Measurements from ENCODE around the gene MRPL49.

The MRPL49 gene

GRCh38 chr11:65095427-65095826, 26.7 kb upstream of the MRPL49 start:
- H3K36me3 Mint-ChIP-seq, result no peaks in the 10 kb centered on the region
- no peaks in the 10 kb centered on the region for H3K9me3 Mint-ChIP-seq
- no peak for ATAC-seq
- no peaks in the 10 kb centered on the region for H3K27me3 Mint-ChIP-seq
- peak overlapping the region; percentile 89 for H3K4me3 Mint-ChIP-seq
- H3K27ac Mint-ChIP-seq, result peak overlapping the region; percentile 82
- H3K4me1 Mint-ChIP-seq, result peaks cover 17% of the 10 kb centered on the region

GRCh38 chr11:65095974-65096806, 25.9 kb upstream of the MRPL49 start, which contains the start of gene VPS51:
Gene VPS51 (plus strand): TSS chr11:65096214. CDS start chr11:65096251, 37 bp downstream.
- peak; percentile 98 for ATAC-seq
- H3K4me1 Mint-ChIP-seq, result peaks cover 17% of the 10 kb centered on the region
- H3K9me3 Mint-ChIP-seq, result no peaks in the 10 kb centered on the region
- H3K27ac Mint-ChIP-seq, result peak within 1 kb of the TSS; percentile 82
- no peaks in the 10 kb centered on the region for H3K27me3 Mint-ChIP-seq
- peaks cover 5% of the 10 kb centered on the region for H3K36me3 Mint-ChIP-seq
- H3K4me3 Mint-ChIP-seq, result peak within 1 kb of the TSS; percentile 89

- no peaks in the 10 kb centered on the region for H3K9me3 Mint-ChIP-seq
- peak overlapping the region; percentile 82 for H3K27ac Mint-ChIP-seq
- H3K27me3 Mint-ChIP-seq, result no peaks in the 10 kb centered on the region
- H3K4me3 Mint-ChIP-seq, result peak overlapping the region; percentile 89
- no peak for ATAC-seq
- peaks cover 5% of the 10 kb centered on the region for H3K36me3 Mint-ChIP-seq
- H3K4me1 Mint-ChIP-seq, result peaks cover 17% of the 10 kb centered on the region
These were observed 25.2 kb upstream of the MRPL49 start for GRCh38 chr11:65096926-65097325.

- Mint-ChIP-seq H3K9me3 (no peaks in the 10 kb centered on the region), H3K4me3 (no peak overlapping the region), H3K27me3 (no peaks in the 10 kb centered on the region), H3K27ac (no peak overlapping the region), H3K36me3 (peaks cover 5% of the 10 kb centered on the region), H3K4me1 (peaks cover 15% of the 10 kb centered on the region)
- ATAC-seq, result no peak
These were observed 21.3 kb upstream of the MRPL49 start for GRCh38 chr11:65100674-65101350.

- H3K27me3 Mint-ChIP-seq, result no peaks in the 10 kb centered on the region
- H3K9me3 Mint-ChIP-seq, result no peaks in the 10 kb centered on the region
- no peak overlapping the region for H3K4me3 Mint-ChIP-seq
- H3K27ac Mint-ChIP-seq, result no peak overlapping the region
- H3K4me1 Mint-ChIP-seq, result peaks cover 24% of the 10 kb centered on the region
- peaks cover 16% of the 10 kb centered on the region for H3K36me3 Mint-ChIP-seq
- no peak for ATAC-seq
These were observed 19.7 kb upstream of the MRPL49 start for GRCh38 chr11:65102142-65103095.

- H3K9me3 Mint-ChIP-seq, result no peaks in the 10 kb centered on the region
- H3K27ac Mint-ChIP-seq, result no peak overlapping the region
- no peak for ATAC-seq
- peaks cover 24% of the 10 kb centered on the region for H3K4me1 Mint-ChIP-seq
- no peak overlapping the region for H3K4me3 Mint-ChIP-seq
- peaks cover 16% of the 10 kb centered on the region for H3K36me3 Mint-ChIP-seq
- H3K27me3 Mint-ChIP-seq, result no peaks in the 10 kb centered on the region
These were observed 18.6 kb upstream of the MRPL49 start for GRCh38 chr11:65103476-65103875.

- ATAC-seq, result no peak
- no peaks in the 10 kb centered on the region for H3K9me3 Mint-ChIP-seq
- no peak overlapping the region for H3K27ac Mint-ChIP-seq
These were observed 17.5 kb upstream of the MRPL49 start for GRCh38 chr11:65104628-65105027.

GRCh38 chr11:65107078-65107477, 15.0 kb upstream of the MRPL49 start:
- Mint-ChIP-seq H3K4me1 (peaks cover 39% of the 10 kb centered on the region), H3K27me3 (no peaks in the 10 kb centered on the region), H3K27ac (no peak overlapping the region), H3K9me3 (no peaks in the 10 kb centered on the region), H3K36me3 (peaks cover 11% of the 10 kb centered on the region), H3K4me3 (no peak overlapping the region)
- ATAC-seq, result no peak

More at GRCh38 chr11:65104628-65105027, 17.5 kb upstream of the MRPL49 start:
- Mint-ChIP-seq H3K4me1 (peaks cover 17% of the 10 kb centered on the region), H3K27me3 (no peaks in the 10 kb centered on the region), H3K36me3 (peaks cover 16% of the 10 kb centered on the region), H3K4me3 (no peak overlapping the region)

- H3K9me3 Mint-ChIP-seq, result no peaks in the 10 kb centered on the region
- H3K4me1 Mint-ChIP-seq, result peaks cover 45% of the 10 kb centered on the region
- no peak overlapping the region for H3K4me3 Mint-ChIP-seq
- no peak overlapping the region for H3K27ac Mint-ChIP-seq
- peaks cover 11% of the 10 kb centered on the region for H3K36me3 Mint-ChIP-seq
- ATAC-seq, result no peak
- H3K27me3 Mint-ChIP-seq, result no peaks in the 10 kb centered on the region
These were observed 14.2 kb upstream of the MRPL49 start for GRCh38 chr11:65107751-65108468.

- Mint-ChIP-seq H3K27me3 (no peaks in the 10 kb centered on the region), H3K9me3 (no peaks in the 10 kb centered on the region), H3K4me1 (peaks cover 48% of the 10 kb centered on the region), H3K27ac (no peak overlapping the region), H3K36me3 (peaks cover 11% of the 10 kb centered on the region), H3K4me3 (no peak overlapping the region)
- no peak for ATAC-seq
These were observed 13.5 kb upstream of the MRPL49 start for GRCh38 chr11:65108469-65109123.

GRCh38 chr11:65109231-65110198, 12.6 kb upstream of the MRPL49 start:
- no peak for ATAC-seq
- no peaks in the 10 kb centered on the region for H3K9me3 Mint-ChIP-seq
- no peak overlapping the region for H3K4me3 Mint-ChIP-seq
- peaks cover 11% of the 10 kb centered on the region for H3K36me3 Mint-ChIP-seq
- H3K4me1 Mint-ChIP-seq, result peaks cover 48% of the 10 kb centered on the region
- no peak overlapping the region for H3K27ac Mint-ChIP-seq
- no peaks in the 10 kb centered on the region for H3K27me3 Mint-ChIP-seq

GRCh38 chr11:65110354-65110861, 11.7 kb upstream of the MRPL49 start:
- peak; percentile 62 for ATAC-seq
- peaks cover 51% of the 10 kb centered on the region for H3K4me1 Mint-ChIP-seq
- H3K27me3 Mint-ChIP-seq, result no peaks in the 10 kb centered on the region
- H3K4me3 Mint-ChIP-seq, result no peak overlapping the region
- H3K27ac Mint-ChIP-seq, result peak overlapping the region; percentile 90
- peaks cover 11% of the 10 kb centered on the region for H3K36me3 Mint-ChIP-seq
- no peaks in the 10 kb centered on the region for H3K9me3 Mint-ChIP-seq

- H3K36me3 Mint-ChIP-seq, result peaks cover 7% of the 10 kb centered on the region
- peak overlapping the region; percentile 90 for H3K27ac Mint-ChIP-seq
- peak overlapping the region; percentile 97 for H3K4me3 Mint-ChIP-seq
- H3K4me1 Mint-ChIP-seq, result peaks cover 55% of the 10 kb centered on the region
- no peak for ATAC-seq
- H3K9me3 Mint-ChIP-seq, result no peaks in the 10 kb centered on the region
- H3K27me3 Mint-ChIP-seq, result no peaks in the 10 kb centered on the region
These were observed 10.9 kb upstream of the MRPL49 start for GRCh38 chr11:65111159-65111743.

All from stimulated activated memory B cell treated with anti-CD40 and anti-IgM and Interleukin-4, amounts not matched to agents 10 μg/mL and 1 μg/mL and 100 μg/mL, for 72 hours (primary cell).